ENCODE measurements around the gene SELENBP1. TPM values are rescaled to one million over a fixed set of nuclear protein-coding genes. Genes with fewer than 3 reads are reported as not detected.

The SELENBP1 gene
- total RNA-seq, 1 donor = not detected

Other genes starting within 250 kb of the SELENBP1 start
- gene SEMA6C, start 226.1 kb downstream of the SELENBP1 start, total RNA-seq = 0.52 TPM
- 4.6 TPM for gene TNFAIP8L2, start 216.1 kb downstream of the SELENBP1 start, total RNA-seq
- gene LYSMD1, start 206.8 kb downstream of the SELENBP1 start, total RNA-seq = 1.3 TPM
- 41.6 TPM for gene SCNM1, start 206.6 kb downstream of the SELENBP1 start, total RNA-seq
- gene TMOD4, start 196.7 kb downstream of the SELENBP1 start, total RNA-seq = not detected
- gene VPS72, start 182.5 kb downstream of the SELENBP1 start, total RNA-seq = 9.9 TPM
- gene PIP5K1A, start 174.2 kb downstream of the SELENBP1 start, total RNA-seq = 46.7 TPM
- 74.3 TPM for gene PSMD4, start 118.0 kb downstream of the SELENBP1 start, total RNA-seq
- 45.5 TPM for gene ZNF687, start 90.4 kb downstream of the SELENBP1 start, total RNA-seq
- gene PI4KB, start 45.3 kb downstream of the SELENBP1 start, total RNA-seq = 38.0 TPM
- gene RFX5, start 25.5 kb downstream of the SELENBP1 start, total RNA-seq = 45.7 TPM
- gene PSMB4, start 26.9 kb upstream of the SELENBP1 start, total RNA-seq = 148 TPM
- 48.0 TPM for gene POGZ, start 86.8 kb upstream of the SELENBP1 start, total RNA-seq
- gene CGN, start 138.7 kb upstream of the SELENBP1 start, total RNA-seq = 1.7 TPM
- gene TUFT1, start 167.6 kb upstream of the SELENBP1 start, total RNA-seq = 4.0 TPM
- 26.7 TPM for gene SNX27, start 239.3 kb upstream of the SELENBP1 start, total RNA-seq

Measured in mononuclear cell (primary cell).